HG02642 (cell line): ENCODE results near the gene CALML6.
A peak's percentile ranks its signal among the peaks of the same experiment; 100 is the strongest.
"Not testable (repeated sequence)": the region's sequence is repeated elsewhere in the genome, so short reads cannot be mapped to it uniquely, and the experiment has no call there.

Experiments
- ATAC-seq: cut with Tn5 transposase; IDR thresholded peaks from one replicate; pipeline ENCODE4 v1.9.1; 2021; ENCODE audit warnings: mild to moderate bottlenecking; ENCODE audit not compliant: unreplicated experiment, poor library complexity

Gene CALML6, protein sequence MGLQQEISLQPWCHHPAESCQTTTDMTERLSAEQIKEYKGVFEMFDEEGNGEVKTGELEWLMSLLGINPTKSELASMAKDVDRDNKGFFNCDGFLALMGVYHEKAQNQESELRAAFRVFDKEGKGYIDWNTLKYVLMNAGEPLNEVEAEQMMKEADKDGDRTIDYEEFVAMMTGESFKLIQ

DNA sequence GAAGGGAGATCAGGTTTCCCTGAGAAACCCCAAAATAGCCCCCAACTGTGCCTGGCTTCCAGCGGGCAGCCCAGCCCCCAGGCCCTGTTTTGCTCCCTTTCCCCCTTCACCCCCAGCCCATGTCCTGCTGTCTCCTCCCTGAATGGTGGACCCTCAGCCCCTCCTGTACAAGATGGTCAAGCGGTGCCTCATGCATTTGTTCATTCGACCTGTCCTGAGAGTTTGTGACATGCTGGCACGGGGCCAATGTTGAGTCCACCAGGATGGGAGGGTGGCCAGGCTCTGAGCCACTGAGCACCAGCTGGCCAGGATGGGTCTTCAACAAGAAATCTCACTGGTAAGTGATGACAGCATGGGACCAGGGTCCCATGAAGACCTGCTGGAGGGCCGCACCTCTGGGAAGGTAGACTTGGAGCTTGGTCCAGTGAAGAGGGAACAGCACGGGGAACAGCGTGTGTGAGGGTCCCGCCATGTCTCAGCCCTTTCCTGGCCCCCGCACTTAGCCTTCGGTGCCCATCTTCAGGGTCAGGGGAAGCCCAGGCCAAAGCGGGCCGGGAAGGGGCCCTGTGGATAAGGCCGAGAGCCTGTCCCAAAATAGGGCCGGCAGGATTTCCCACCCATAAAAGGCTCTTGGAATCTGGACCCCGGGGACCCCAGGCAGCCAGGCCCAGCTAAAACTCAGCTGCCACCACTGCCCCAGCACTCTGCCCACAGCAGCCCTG, at the start of gene CALML6:
Gene CALML6 (plus strand): TSS at position 290 of the 722 bp plus-strand sequence. CDS start 21 bp downstream, at position 311.
- no peak for ATAC-seq

DNA sequence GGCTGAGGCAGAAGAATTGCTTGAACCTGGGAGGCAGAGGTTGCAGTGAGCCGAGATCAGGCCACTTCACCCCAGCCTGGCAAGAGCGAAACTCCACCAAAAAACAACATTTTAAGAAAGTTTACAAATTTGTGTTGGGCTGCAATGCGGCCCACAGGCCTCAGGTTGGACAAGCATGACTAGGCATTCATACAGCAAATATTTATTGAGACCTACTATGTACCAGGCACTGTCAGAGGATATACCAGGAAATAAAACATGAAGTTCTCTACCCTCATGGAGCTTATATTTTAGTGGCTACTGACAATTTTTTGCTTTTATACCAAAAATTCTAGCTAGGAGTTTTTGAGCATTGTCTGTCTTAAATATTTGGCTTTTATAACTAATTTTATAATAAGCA, 47.9 kb upstream of the CALML6 start:
- no peak for ATAC-seq

DNA sequence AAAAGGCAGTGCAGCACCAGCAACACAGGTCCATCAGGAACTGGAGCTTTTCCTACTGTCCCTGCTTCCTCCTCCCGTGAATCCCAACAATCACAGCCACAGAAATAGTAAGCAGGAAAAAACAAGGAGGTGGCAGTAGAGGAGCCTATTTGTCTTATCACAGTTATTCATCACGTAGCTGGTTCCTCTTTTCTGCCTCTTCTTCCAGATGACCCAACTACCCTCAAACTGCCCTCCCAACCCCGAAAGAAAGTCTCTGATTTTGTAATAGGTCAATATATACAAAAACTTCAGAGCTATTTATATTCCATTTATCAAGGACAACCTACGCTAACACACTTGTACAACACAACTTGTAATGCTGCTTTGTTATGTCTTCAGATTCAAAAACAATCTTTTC, 45.6 kb upstream of the CALML6 start:
- no peak for ATAC-seq

DNA sequence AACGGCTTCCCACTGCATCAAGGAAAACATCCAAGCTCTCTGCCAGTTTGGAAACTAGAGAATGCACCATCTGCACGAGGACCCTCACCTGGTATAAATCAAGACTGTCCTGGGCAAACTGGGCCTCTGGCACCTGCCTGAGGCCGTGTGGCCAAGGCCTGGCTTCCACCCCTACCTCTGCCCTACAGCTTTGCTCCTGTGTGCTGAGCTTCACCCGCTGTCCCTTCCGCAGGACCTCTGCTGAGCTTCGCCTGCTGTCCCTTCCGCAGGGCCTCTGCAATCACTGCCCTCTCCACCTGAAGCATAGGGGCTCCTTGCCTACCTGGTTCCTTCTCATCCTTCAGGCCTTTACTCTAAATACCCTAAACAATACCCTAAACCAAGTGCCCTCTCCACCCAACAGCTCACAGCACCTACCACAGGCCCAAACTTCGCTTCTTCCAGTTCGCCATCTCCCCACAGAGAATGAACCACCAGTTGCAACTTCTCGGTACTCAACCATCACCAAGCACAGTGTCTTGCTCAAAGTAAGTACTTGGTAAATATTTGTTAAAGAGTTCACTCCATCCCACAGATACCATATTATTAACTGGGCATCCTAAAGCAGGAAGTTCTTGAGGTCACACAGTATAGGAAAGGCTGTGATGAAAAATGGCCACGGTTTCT, 42.6 kb upstream of the CALML6 start:
- ATAC-seq = no peak

DNA sequence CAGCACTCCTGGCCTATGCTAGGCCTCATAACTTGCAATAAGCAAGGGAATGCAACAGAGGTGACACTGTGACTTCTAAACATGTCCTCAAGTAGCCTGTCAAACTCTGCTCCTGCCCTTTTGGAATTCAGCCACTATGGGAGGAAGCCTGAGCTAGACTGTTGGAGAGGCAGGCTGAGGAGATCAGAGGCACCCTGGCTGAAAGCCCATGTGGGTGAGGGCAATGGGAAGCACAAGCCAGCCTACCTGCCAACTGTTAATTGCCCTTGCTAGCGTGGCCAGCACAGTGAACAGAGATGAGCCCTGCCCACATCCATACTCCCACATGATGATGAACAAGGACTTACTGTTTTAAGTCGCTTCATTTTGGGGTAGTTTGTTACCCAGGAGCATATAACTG, 41.9 kb upstream of the CALML6 start:
- ATAC-seq = no peak

DNA sequence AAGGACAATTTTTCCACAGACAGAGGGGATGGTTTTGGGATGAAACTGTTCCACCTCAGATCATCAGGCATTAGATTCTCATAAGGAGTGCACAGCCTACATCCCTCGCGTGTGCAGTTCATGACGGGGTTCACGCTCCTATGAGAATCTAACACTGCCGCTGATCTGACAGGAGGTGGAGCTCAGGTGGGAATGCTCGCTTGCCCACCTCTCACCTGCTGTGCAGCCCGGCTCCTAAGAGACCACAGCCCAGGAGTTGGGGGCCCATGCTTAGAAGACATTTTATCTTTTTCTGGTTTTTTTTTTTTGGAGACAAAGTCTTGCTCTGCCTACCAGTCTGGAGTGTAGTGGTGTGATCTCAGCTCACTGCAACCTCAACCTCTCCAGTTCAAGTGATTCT, 40.2 kb upstream of the CALML6 start:
- ATAC-seq = no peak

DNA sequence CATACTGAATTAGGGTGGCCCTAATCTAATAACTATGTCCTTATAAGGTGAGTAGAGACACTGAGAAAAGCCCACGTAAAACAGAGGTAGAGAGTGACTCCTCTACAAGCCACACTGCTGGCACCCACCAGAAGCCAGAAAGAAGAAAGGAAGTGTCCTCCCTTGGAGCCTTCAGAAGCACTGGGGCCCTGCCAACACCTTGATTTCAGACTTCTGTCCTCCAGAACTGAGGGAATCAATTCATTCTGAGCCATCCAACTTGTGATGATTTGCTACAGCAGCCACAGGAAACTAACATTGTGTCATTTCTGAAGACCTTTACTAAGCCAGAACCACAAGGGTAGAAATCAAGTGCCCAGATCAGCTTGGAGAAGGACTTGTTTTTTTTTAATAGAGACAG, 39.1 kb upstream of the CALML6 start:
- no peak for ATAC-seq

DNA sequence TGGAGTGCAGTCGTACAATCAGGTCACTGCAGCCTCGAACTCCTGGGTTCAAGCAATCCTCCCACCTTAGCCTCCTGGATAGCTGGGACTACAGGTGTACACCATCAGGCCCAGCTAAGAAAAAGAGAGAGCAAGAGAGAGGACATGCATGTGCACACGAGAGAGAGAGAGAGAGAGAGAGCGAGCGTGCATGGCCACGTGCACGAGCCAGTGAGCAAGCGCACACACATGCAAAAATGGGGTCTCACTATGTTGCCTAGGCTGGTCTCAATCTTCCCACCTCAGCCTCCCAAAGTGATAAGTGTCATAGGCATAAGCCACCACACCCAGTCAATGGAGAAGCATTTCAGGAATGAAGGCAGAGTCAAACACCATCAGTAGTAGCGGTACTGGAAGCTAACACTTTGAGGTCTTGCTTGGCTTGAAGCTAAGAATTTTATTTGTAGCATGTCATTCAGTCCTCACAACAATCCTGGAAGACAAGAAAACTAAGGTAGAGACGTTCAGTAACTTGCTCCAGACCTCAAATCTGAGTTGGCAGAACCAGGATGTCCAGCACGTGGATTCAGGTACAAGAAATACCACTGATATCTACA, 38.6 kb upstream of the CALML6 start:
- ATAC-seq = no peak

DNA sequence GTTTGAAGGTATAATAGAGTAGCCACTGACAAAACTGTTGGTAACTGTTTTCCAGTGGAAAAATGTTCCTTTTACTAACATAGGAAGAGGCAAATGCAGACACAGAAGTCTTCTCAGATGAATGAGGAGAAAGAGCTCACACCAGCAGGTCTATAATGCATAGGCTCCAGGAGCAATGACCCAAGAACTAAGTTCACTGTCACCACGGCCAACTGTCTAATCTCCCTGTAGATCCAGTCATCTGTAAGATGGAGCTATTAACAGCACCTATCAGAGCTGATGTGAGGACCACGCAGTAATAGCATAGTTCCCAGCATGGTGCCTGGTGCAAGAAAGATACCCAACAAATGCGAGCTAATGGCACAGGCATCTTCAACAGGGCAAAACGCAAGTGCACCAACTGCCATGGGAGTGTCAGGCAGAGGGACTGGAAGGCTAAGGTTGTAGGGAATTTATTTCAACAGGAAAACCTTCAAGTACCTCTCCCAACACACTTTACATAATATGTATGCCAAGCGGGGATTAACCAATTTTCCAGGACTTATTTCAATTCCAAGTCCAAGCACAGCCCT, 37.1 kb upstream of the CALML6 start:
- ATAC-seq = no peak

DNA sequence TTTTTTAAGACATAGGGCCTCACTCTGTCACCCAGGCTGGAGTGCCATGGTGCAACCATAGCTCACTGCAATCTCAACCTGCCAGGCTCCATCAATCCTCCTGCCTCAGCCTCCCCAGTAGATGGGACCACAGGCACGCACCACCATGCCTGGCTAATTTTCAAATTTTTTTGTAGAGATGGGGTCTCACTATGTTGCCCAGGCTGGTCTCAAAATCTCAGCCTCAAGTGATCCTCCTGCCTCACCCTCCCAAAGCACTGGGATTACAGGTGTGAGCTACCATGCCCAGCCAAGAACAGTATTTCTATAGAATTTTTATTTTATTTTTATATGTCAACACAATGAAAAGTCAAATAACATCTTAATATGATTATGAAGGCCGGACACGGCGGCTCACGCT, 35.1 kb upstream of the CALML6 start:
- ATAC-seq = no peak

DNA sequence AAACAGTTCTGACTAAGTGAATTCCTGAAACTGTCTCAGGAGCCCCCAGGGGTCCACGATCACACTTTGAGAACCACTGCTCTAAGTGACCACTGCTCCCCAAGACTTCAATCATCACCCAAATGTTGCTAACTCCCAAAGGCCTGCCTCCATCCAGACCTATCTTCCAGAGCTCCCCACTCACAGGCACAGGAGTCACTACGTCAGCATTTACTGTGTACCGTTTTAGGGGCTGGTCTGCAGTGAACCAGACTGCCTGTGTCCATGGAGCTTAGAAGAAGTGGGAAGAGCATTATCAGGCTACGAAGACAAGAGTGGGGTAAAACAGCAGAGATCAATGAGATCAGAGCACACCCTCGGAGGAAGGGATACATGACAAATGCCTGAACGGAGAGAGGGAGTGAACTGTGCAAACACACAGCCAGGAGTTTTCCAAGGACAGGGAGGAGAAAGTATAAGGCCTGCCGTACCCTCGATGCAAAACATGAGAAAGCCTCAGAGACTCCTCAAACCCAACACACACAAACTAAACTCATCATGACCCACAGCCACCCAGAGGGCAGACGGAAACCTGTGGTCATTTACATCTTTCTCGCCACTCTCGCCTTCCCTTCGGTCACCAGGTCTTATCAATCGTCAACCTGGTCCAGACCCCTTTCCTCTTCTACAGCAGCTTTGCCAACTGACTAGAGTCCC, 34.3 kb upstream of the CALML6 start:
- ATAC-seq = no peak

DNA sequence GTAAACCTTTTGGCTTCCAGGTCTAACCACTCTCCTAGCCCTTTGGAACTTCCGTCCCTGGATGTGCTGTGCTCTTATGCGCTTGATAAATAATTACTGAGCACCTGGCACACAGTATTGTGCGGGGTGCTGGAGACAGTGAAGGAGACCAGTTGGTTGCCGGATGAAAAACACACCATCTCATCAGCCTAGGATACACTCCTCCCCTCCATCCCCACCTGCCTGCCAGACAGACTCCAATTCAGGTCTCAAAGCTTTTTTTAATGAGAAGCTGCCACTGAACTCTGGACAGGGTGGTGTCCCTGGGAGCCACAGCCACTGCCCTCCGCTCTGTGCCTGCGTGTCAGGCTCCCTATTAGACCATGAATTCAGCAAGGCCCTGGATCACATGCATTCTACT, 33.3 kb upstream of the CALML6 start:
- ATAC-seq = no peak

DNA sequence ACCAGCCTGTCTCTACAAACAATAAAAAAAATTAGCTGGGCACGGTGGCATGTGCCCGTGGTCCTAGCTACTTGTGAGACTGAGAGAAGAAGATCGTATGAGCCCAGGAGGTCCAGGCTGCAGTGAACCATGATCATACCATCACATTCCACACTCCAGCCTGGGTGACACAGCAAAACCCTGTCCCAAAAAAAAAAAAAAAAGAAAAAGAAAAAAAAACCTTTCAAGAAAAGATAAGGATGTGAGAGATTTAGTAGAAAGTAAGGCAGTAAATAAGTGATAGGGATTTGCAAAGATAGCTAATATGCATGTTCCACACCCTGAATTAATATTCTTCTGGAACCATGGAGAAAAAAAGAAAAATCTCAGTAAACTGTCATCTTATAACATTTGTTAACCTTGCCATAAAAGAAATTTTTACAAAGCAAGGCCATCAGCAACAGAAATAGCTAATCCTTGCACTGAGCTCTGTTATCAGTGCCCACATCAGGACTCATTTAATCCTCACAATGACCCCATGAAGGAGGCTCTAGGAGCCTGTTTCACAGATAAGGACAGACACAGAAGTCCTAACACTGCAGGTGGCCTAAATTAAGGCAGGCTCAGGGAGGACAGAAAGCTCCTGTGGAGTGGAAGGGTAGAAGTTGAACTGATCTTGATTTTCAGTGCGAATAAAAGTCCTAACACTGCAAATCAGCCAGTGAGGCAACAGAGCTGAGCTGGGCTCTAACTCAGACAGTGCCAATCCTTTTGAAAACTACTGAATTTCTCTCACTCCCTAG, 31.8 kb upstream of the CALML6 start:
- no peak for ATAC-seq

DNA sequence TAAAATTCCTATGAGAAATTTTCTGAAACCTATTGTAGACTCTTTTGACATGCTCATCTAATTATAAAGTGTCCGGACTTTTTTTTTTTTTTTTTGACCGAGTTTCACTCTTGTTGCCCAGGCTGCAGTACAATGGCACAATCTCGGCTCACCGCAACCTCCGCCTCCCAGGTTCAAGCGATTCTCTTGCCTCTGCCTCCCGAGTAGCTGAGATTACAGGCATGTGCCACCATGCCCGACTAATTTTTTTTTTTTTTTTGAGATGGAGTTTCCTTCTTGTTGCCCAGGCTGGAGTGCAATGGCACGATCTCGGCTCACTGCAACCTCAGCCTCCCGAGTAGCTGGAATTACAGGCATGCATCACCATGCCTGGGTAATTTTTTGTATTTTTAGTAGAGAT, 31.2 kb upstream of the CALML6 start:
- ATAC-seq = not testable (repeated sequence)

DNA sequence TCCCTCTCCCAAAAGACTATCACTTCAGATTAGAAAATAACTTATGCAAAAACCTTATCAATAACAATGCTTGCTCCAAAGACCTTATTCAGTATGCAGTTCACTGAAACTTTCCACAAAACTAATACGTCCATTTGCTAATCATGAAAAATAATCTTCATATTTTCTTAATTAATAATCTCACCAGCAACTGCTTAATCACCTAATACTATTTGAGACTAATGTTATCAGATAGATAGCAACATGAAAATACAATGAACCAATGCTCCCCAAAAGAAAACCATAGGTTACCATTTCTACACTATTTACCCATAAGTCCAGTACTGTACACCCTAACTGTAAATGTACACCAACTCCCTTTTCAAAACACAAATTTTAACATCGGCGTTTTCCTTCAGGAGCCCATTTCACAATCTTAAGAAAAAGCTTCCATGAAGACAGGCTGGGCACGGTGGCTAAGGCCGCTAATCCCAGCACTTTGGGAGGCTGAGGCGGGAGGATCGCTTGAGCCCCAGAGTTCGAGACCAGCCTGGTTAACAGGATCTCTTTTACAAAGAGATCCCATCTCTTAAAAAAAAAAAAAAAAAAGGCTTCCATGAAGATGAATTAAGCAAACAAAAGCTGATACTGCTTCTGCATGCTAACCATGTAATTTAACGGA, 25.8 kb upstream of the CALML6 start:
- no peak for ATAC-seq

DNA sequence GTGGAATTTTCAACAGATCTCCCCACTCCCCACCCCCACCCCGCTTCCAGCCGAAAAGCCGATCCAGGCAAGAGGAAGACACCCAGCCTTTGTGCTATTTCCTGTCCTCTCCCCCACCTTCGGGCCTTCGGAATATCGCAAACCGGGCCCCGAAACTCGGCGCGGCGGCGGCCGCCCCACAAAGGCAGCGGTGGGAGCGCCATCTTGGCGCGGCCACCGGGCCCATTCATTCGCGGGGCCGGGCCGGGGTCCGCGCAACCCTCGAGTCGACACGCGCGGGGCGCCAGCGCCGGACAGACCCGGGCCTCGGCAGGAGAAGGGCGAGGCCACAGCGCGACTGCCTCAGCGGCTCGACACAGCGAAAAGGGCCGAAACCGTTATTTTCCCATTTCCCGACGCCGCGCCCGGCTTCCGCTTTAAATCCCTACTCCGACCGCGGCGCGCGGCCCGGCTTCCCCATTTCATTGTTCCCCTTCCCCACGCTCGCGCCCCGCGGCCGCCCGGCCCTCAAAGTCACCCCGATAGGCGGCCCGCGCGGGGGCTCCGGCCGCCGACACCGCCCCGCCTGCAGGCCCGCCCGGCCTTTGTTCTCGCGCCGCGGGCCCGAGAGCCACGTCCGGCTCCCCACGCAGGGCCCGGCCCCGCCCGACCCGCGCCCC, 25.1 kb upstream of the CALML6 start:
- ATAC-seq = peak; percentile 33

DNA sequence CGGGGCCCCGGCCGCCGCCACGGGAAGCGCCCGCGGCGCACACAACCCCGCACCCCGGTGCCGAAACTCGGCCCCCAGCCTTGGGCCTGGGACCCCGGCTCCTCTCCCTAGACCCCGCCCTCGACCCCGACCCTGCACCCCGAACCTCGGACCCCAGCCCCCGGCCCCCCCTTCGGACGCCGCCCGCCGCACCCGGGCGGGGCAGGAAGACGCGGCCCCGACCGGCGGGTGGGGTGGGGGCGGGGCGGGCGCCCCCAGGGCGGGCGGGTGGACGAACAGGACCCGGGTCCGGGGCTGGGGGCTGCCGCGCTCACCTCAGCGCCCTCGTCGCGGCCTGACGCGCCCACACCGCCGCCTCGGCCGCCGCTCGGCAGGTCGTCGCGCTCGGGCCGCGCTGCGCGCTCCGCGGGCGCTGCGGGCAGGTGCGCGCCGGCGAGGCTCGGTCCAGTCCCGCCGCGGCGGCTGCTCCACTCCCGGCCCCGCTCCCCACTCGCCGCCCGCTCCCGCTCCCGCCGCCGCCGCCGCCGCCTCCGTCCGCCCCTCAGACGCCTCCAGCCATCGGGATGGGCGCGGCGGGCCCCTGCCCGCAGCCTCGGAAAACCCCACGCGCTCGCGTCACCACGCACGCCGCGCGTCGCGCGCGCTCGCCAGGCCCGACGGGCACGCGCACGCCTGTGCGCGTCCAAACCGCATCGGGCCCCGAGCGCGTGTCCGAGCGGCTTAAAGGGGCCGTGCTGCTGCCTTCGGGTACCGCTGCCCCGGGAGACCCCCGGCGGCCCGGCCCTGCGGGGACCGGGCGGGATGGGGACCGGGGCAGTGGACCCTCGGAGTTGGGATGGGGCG, 24.3 kb upstream of the CALML6 start, which contains the start of gene GNB1:
Gene GNB1 (minus strand): TSS at position 582 of the 843 bp plus-strand sequence. CDS start 65,634 bp downstream, outside the sequence.
- peak; percentile 81 for ATAC-seq
